Upper lobe of right lung (tissue), 1 donor: Measurements from ENCODE around the gene TTC34. TPM values are rescaled to one million over a fixed set of nuclear protein-coding genes. Genes with fewer than 3 reads are reported as not detected.
A peak's percentile ranks its signal among the peaks of the same experiment; 100 is the strongest.

ENCODE experiments used
- ATAC-seq: fragments of 200-7000 bp; cut with Tn5 transposase; one replicate; pipeline ENCODE4 v1.9.1; 2020; ENCODE audit warnings: mild to moderate bottlenecking, moderate library complexity
- DNase-seq: peaks from one replicate; pipeline ENCODE4 v3.0.0-alpha.2; 2020
- H3K27ac ChIP-seq: fragments of 200-600 bp; one replicate; pipeline ENCODE4 v1.8.0; 2022
- H3K27me3 ChIP-seq: fragments of 200-600 bp; one replicate; pipeline ENCODE4 v1.8.0; 2022; ENCODE audit warnings: mild to moderate bottlenecking
- H3K36me3 ChIP-seq: fragments of 200-600 bp; one replicate; pipeline ENCODE4 v1.8.0; 2022
- H3K4me1 ChIP-seq: fragments of 200-600 bp; one replicate; pipeline ENCODE4 v1.8.0; 2022
- H3K4me3 ChIP-seq: fragments of 200-600 bp; one replicate; pipeline ENCODE4 v1.8.0; 2022; ENCODE audit warnings: mild to moderate bottlenecking
- H3K9me3 ChIP-seq: fragments of 200-600 bp; one replicate; pipeline ENCODE4 v1.8.0; 2022
- CTCF ChIP-seq: fragments of 200-600 bp; IDR thresholded peaks from one replicate; pipeline ENCODE4 v1.8.0; 2022; ENCODE audit warnings: antibody characterized with exemption
- intact Hi-C: fragments of 100-400 bp; cut with DNase I; formaldehyde crosslinking; loops from one replicate; pipeline ENCODE4 v1.11.0; 2022
- long read RNA-seq: library from polyadenylated mRNA; unstranded; transcript quantifications from one replicate; pipeline ENCODE4 v2.0.0, GENCODE V29; 2021
- total RNA-seq: library from RNA; stranded (reverse); fragmentation: NEBNext Ultra II Directional; extraction: Animal tissue kit (Norgen Biotek cat#: 25700); gene quantifications from one replicate; pipeline ENCODE4 v1.2.1, GENCODE V29; 2021
- donor health status: DM: no; HTN: yes; CAD: no; lungs with severe emphysema.

TTC34 gene
- total RNA-seq, result 1.3 TPM
- long read RNA-seq, result 0 reads

- Histone ChIP-seq H3K4me1 (no peaks in the 10 kb centered on the region), H3K9me3 (no peaks in the 10 kb centered on the region), H3K27me3 (peaks cover 47% of the 10 kb centered on the region), H3K27ac (no peak within 1 kb of the TSS), H3K4me3 (no peak within 1 kb of the TSS), H3K36me3 (no peaks in the 10 kb centered on the region)
- peak; percentile 72 for DNase-seq
- peak; percentile 29 for TF ChIP-seq CTCF
- ATAC-seq, result peak; percentile 71
- intact Hi-C loops, result no loop called here
These were observed at the start of gene TTC34 for GRCh38 chr1:2801535-2802291. TSS of gene TTC34 (minus strand) at chr1:2801693. CDS start at chr1:2800827, 866 bp downstream.

- no peak overlapping the region for H3K4me3 ChIP-seq
- no peaks in the 10 kb centered on the region for H3K9me3 ChIP-seq
- H3K27me3 ChIP-seq, result peaks cover 8% of the 10 kb centered on the region
- intact Hi-C loops, result no loop called here
- no peak overlapping the region for H3K27ac ChIP-seq
- DNase-seq (no peak), ATAC-seq (no peak)
- H3K4me1 ChIP-seq, result no peaks in the 10 kb centered on the region
- H3K36me3 ChIP-seq, result no peaks in the 10 kb centered on the region
- no peak for TF ChIP-seq CTCF
These were observed 49.0 kb upstream of the TTC34 start for GRCh38 chr1:2850502-2850901.

GRCh38 chr1:2848006-2848670 is 46.6 kb upstream of the TTC34 start:
- intact Hi-C loops, result no loop called here

GRCh38 chr1:2847086-2847985 is 45.8 kb upstream of the TTC34 start:
- intact Hi-C loops, result no loop called here

More at GRCh38 chr1:2848006-2848670, 46.6 kb upstream of the TTC34 start:
- H3K36me3 ChIP-seq, result no peaks in the 10 kb centered on the region
- no peak overlapping the region for H3K27ac ChIP-seq
- H3K4me3 ChIP-seq, result no peak overlapping the region
- no peaks in the 10 kb centered on the region for H3K27me3 ChIP-seq
- H3K9me3 ChIP-seq, result no peaks in the 10 kb centered on the region
- ATAC-seq (peak; percentile 25), DNase-seq (no peak)
- no peak for TF ChIP-seq CTCF
- no peaks in the 10 kb centered on the region for H3K4me1 ChIP-seq

More at GRCh38 chr1:2847086-2847985, 45.8 kb upstream of the TTC34 start:
- H3K27ac ChIP-seq, result no peak overlapping the region
- DNase-seq, result no peak
- no peak overlapping the region for H3K4me3 ChIP-seq
- ATAC-seq, result peak; percentile 31
- no peaks in the 10 kb centered on the region for H3K36me3 ChIP-seq
- H3K27me3 ChIP-seq, result no peaks in the 10 kb centered on the region
- H3K9me3 ChIP-seq, result no peaks in the 10 kb centered on the region
- H3K4me1 ChIP-seq, result no peaks in the 10 kb centered on the region
- no peak for TF ChIP-seq CTCF
